DMS153 treated with DMSO at 0.1 percent for 48 hours (cell line): ENCODE data around the gene MFSD1.

Experiments used
- DNase-seq: peaks from one replicate; lab custom pipeline; 2025; ENCODE audit not compliant: unreplicated experiment; lab: John Stamatoyannopoulos, UW

MFSD1 gene

GRCh38 chr3:158864492-158864891 is 62.6 kb downstream of the MFSD1 start:
- no peak for DNase-seq

- DNase-seq, result no peak
These were observed 73.8 kb downstream of the MFSD1 start for GRCh38 chr3:158875700-158876099.
